ENCODE results near the gene TMEM245.

The TMEM245 gene

GRCh38 chr9:109088221-109088620 lies 31.5 kb downstream of the TMEM245 start:
- H3K9ac ChIP-seq: no peak overlapping the region
- no peaks in the 10 kb centered on the region for H3K27me3 ChIP-seq (ENCODE audit: control insufficient read depth, insufficient read depth, low read length)
- no peaks in the 10 kb centered on the region for H3K36me3 ChIP-seq (ENCODE audit: control insufficient read depth, insufficient read depth, low read length)
- H3K27ac ChIP-seq: no peak overlapping the region
- H3K4me1 ChIP-seq: no peaks in the 10 kb centered on the region
- H3K9me3 ChIP-seq (ENCODE audit: control insufficient read depth, low read length): no peaks in the 10 kb centered on the region
- TF ChIP-seq CTCF (IDR thresholded peaks at IDR 0.05): no peak
- no peak overlapping the region for H3K4me2 ChIP-seq (ENCODE audit: low read length)
- no peak overlapping the region for H3K4me3 ChIP-seq (ENCODE audit: low read depth, low read length)
- H3K79me2 ChIP-seq: peaks cover 6% of the 10 kb centered on the region
- H2AFZ ChIP-seq: no peak overlapping the region

- Histone ChIP-seq H3K36me3 (ENCODE audit: control insufficient read depth, insufficient read depth, low read length) (no peaks in the 10 kb centered on the region), H3K4me1 (no peaks in the 10 kb centered on the region), H3K4me2 (ENCODE audit: low read length) (no peak overlapping the region), H3K79me2 (peaks cover 6% of the 10 kb centered on the region), H3K9ac (no peak overlapping the region), H3K9me3 (ENCODE audit: control insufficient read depth, low read length) (no peaks in the 10 kb centered on the region), H3K27me3 (ENCODE audit: control insufficient read depth, insufficient read depth, low read length) (no peaks in the 10 kb centered on the region), H2AFZ (no peak overlapping the region), H3K27ac (no peak overlapping the region), H3K4me3 (ENCODE audit: low read depth, low read length) (no peak overlapping the region)
- no peak for TF ChIP-seq CTCF (IDR thresholded peaks at IDR 0.05)
These were observed 32.0 kb downstream of the TMEM245 start for GRCh38 chr9:109087795-109088194.

GRCh38 chr9:109086221-109086620 lies 33.5 kb downstream of the TMEM245 start:
- H3K9me3 ChIP-seq (ENCODE audit: control insufficient read depth, low read length): no peaks in the 10 kb centered on the region
- H3K4me3 ChIP-seq (ENCODE audit: low read depth, low read length): no peak overlapping the region
- no peaks in the 10 kb centered on the region for H3K36me3 ChIP-seq (ENCODE audit: control insufficient read depth, insufficient read depth, low read length)
- no peak overlapping the region for H3K27ac ChIP-seq
- no peak for TF ChIP-seq CTCF (IDR thresholded peaks at IDR 0.05)
- H3K27me3 ChIP-seq (ENCODE audit: control insufficient read depth, insufficient read depth, low read length): no peaks in the 10 kb centered on the region
- peaks cover 6% of the 10 kb centered on the region for H3K79me2 ChIP-seq
- no peak overlapping the region for H2AFZ ChIP-seq
- H3K9ac ChIP-seq: no peak overlapping the region
- no peak overlapping the region for H3K4me2 ChIP-seq (ENCODE audit: low read length)
- no peaks in the 10 kb centered on the region for H3K4me1 ChIP-seq

GRCh38 chr9:109085510-109085909 lies 34.2 kb downstream of the TMEM245 start:
- H3K4me1 ChIP-seq: no peaks in the 10 kb centered on the region
- H3K27ac ChIP-seq: no peak overlapping the region
- H3K4me3 ChIP-seq (ENCODE audit: low read depth, low read length): no peak overlapping the region
- H3K9me3 ChIP-seq (ENCODE audit: control insufficient read depth, low read length): no peaks in the 10 kb centered on the region
- no peaks in the 10 kb centered on the region for H3K36me3 ChIP-seq (ENCODE audit: control insufficient read depth, insufficient read depth, low read length)
- peaks cover 6% of the 10 kb centered on the region for H3K79me2 ChIP-seq
- H3K9ac ChIP-seq: no peak overlapping the region
- TF ChIP-seq CTCF (IDR thresholded peaks at IDR 0.05): no peak
- no peak overlapping the region for H2AFZ ChIP-seq
- H3K27me3 ChIP-seq (ENCODE audit: control insufficient read depth, insufficient read depth, low read length): no peaks in the 10 kb centered on the region
- H3K4me2 ChIP-seq (ENCODE audit: low read length): no peak overlapping the region

GRCh38 chr9:109083813-109084405 lies 35.8 kb downstream of the TMEM245 start:
- no peak for TF ChIP-seq CTCF (IDR thresholded peaks at IDR 0.05)
- Histone ChIP-seq H2AFZ (no peak overlapping the region), H3K27me3 (ENCODE audit: control insufficient read depth, insufficient read depth, low read length) (no peaks in the 10 kb centered on the region), H3K27ac (no peak overlapping the region), H3K9me3 (ENCODE audit: control insufficient read depth, low read length) (no peaks in the 10 kb centered on the region), H3K4me1 (no peaks in the 10 kb centered on the region), H3K79me2 (peaks cover 2% of the 10 kb centered on the region), H3K4me2 (ENCODE audit: low read length) (no peak overlapping the region), H3K36me3 (ENCODE audit: control insufficient read depth, insufficient read depth, low read length) (no peaks in the 10 kb centered on the region), H3K9ac (no peak overlapping the region), H3K4me3 (ENCODE audit: low read depth, low read length) (no peak overlapping the region)
